SU-DHL-6 (cell line): ENCODE results near the gene TMEM168.
"Not testable (repeated sequence)": the region's sequence is repeated elsewhere in the genome, so short reads cannot be mapped to it uniquely, and the experiment has no call there.

Experiments used
- CTCF ChIP-seq: fragments of 200-600 bp; sonication (generic); IDR thresholded peaks from one replicate; pipeline ENCODE4 v1.5.1; 2017; ENCODE audit warnings: antibody characterized with exemption, mild to moderate bottlenecking, low read length, moderate library complexity; ENCODE audit not compliant: insufficient read depth, poor library complexity, severe bottlenecking
- EZH2phosphoT487 ChIP-seq: fragments of 200-600 bp; sonication (generic), shearing (Covaris generic); conservative IDR thresholded peaks from 2 replicates; pipeline ENCODE4 v1.6.1; 2018; ENCODE audit warnings: mild to moderate bottlenecking, antibody characterized with exemption, low read length, moderate library complexity, mixed read lengths

GRCh38 chr7:112731324-112731723, 58.9 kb downstream of the TMEM168 start:
- TF ChIP-seq CTCF, EZH2phosphoT487: not testable (repeated sequence)
